HEK293 (cell line): ENCODE data around the gene CACNA2D3.

Source experiments
- GLI2 ChIP-seq: fragments of 450-650 bp; formaldehyde crosslinking; IDR thresholded peaks from 2 replicates; pipeline ENCODE4; 2017; ENCODE audit warnings: missing biosample characterization, missing genetic modification characterization, low read depth, borderline replicate concordance
- SCRT1 ChIP-seq: fragments of 450-650 bp; formaldehyde crosslinking; IDR thresholded peaks from 2 replicates; pipeline ENCODE4 v1.5.1; 2016; ENCODE audit warnings: missing biosample characterization, missing genetic modification characterization, borderline replicate concordance
- SCRT2 ChIP-seq: fragments of 450-650 bp; formaldehyde crosslinking; IDR thresholded peaks from 2 replicates; pipeline ENCODE4 v1.5.1; 2016; ENCODE audit warnings: missing biosample characterization, missing genetic modification characterization
- WT1 ChIP-seq: fragments of 450-650 bp; formaldehyde crosslinking; IDR thresholded peaks from 2 replicates; pipeline ENCODE4 v1.5.1; 2016; ENCODE audit warnings: missing biosample characterization, missing genetic modification characterization
- ZBTB21 ChIP-seq: fragments of 450-650 bp; formaldehyde crosslinking; IDR thresholded peaks from 2 replicates; pipeline ENCODE4 v1.5.1; 2017; ENCODE audit warnings: missing biosample characterization, missing genetic modification characterization
- ZNF175 ChIP-seq: fragments of 450-650 bp; formaldehyde crosslinking; IDR thresholded peaks from 2 replicates; pipeline ENCODE4 v1.5.1; 2016; ENCODE audit warnings: missing biosample characterization, missing genetic modification characterization
- ZNF324 ChIP-seq: fragments of 450-650 bp; formaldehyde crosslinking; IDR thresholded peaks from 2 replicates; pipeline ENCODE4 v1.5.1; 2016; ENCODE audit warnings: missing biosample characterization, missing genetic modification characterization
- ZNF791 ChIP-seq: fragments of 450-650 bp; formaldehyde crosslinking; IDR thresholded peaks from 2 replicates; pipeline ENCODE4 v1.5.1; 2016; ENCODE audit warnings: missing biosample characterization, missing genetic modification characterization
- TF ChIP-seq, protein P1 (sequence below): fragments of 450-650 bp; formaldehyde crosslinking; IDR thresholded peaks from 2 replicates; pipeline ENCODE4 v1.5.1; 2016; ENCODE audit warnings: missing biosample characterization, missing genetic modification characterization
- TF ChIP-seq, protein P2 (sequence below): fragments of 450-650 bp; formaldehyde crosslinking; IDR thresholded peaks from 2 replicates; pipeline ENCODE4 v1.5.1; 2016; ENCODE audit warnings: missing biosample characterization, missing genetic modification characterization, low read depth

Gene CACNA2D3

GRCh38 chr3:55122312-55122711, 1000.0 kb downstream of the CACNA2D3 start (continued):
- TF ChIP-seq SCRT1 (tag by site-specific recombination) (no peak), ZNF324 (tag by site-specific recombination) (no peak), SCRT2 (tag by site-specific recombination) (no peak), ZNF791 (tag by site-specific recombination) (no peak), ZBTB21 (tag by site-specific recombination) (no peak), ZNF175 (no peak), WT1 (no peak), GLI2 (no peak)
- TF ChIP-seq, protein P1, sequence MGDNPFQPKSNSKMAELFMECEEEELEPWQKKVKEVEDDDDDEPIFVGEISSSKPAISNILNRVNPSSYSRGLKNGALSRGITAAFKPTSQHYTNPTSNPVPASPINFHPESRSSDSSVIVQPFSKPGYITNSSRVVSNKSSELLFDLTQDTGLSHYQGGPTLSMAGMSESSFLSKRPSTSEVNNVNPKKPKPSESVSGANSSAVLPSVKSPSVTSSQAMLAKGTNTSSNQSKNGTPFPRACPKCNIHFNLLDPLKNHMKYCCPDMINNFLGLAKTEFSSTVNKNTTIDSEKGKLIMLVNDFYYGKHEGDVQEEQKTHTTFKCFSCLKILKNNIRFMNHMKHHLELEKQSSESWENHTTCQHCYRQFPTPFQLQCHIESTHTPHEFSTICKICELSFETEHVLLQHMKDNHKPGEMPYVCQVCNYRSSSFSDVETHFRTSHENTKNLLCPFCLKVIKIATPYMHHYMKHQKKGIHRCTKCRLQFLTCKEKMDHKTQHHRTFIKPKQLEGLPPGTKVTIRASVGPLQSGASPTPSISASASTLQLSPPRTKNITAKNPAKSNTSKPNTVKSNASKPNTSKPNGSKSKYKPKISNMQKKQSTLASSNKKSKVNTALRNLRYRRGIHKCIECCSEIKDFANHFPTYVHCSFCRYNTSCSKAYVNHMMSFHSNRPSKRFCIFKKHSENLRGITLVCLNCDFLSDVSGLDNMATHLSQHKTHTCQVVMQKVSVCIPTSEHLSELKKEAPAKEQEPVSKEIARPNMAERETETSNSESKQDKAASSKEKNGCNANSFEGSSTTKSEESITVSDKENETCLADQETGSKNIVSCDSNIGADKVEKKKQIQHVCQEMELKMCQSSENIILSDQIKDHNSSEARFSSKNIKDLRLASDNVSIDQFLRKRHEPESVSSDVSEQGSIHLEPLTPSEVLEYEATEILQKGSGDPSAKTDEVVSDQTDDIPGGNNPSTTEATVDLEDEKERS, result no peak
- TF ChIP-seq, protein P2, sequence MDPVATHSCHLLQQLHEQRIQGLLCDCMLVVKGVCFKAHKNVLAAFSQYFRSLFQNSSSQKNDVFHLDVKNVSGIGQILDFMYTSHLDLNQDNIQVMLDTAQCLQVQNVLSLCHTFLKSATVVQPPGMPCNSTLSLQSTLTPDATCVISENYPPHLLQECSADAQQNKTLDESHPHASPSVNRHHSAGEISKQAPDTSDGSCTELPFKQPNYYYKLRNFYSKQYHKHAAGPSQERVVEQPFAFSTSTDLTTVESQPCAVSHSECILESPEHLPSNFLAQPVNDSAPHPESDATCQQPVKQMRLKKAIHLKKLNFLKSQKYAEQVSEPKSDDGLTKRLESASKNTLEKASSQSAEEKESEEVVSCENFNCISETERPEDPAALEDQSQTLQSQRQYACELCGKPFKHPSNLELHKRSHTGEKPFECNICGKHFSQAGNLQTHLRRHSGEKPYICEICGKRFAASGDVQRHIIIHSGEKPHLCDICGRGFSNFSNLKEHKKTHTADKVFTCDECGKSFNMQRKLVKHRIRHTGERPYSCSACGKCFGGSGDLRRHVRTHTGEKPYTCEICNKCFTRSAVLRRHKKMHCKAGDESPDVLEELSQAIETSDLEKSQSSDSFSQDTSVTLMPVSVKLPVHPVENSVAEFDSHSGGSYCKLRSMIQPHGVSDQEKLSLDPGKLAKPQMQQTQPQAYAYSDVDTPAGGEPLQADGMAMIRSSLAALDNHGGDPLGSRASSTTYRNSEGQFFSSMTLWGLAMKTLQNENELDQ (tag by site-specific recombination), result no peak
